Renal pelvis (tissue), 4 donors: ENCODE data around the gene LZTS2. TPM values are rescaled to one million over a fixed set of nuclear protein-coding genes. Genes with fewer than 3 reads are reported as not detected.

Experiments
- DNase-seq: peaks from one replicate; pipeline ENCODE4 v3.0.0-alpha.2; 2013
- polyA plus RNA-seq, 3 donors: library from polyadenylated mRNA; unstranded; fragments of 120-200 nt; gene quantifications; one replicate each; pipeline ENCODE4 v1.2.1, GENCODE V29; 2013; ENCODE audit not compliant: insufficient read length in 3 of 3

The LZTS2 gene
- polyA plus RNA-seq, 3 donors, result 70.0 to 80.1 (median 76.2) TPM

DNA sequence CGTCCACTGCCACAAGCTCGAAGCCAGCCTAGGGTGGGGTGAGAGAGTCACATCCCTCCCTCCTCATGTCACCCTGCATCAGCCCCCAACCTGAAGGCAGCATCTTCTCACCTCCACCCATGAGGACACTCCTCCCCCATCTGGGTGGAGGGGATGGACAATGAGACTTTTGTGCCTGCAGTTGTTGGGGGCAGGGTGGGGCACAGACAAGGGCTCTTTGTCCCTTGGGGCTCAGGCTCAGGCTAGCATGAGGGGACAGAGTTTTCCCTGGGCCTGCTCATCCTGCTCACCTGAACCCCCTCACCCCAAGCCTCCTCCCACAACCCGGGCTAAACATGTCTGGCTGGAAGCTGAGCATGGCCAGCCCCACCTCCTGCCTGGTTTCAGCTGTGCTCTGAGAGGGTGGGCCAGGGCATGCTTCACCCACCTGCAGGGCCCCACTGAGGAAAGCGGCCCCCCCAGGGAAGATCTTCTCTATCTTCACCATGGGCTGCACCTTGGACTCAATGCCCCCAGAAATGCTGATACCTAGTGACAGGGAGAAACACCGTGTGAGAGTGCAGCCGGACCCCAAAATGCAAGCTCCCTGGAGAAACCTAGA, 9.3 kb downstream of the LZTS2 start:
- no peak for DNase-seq

DNA sequence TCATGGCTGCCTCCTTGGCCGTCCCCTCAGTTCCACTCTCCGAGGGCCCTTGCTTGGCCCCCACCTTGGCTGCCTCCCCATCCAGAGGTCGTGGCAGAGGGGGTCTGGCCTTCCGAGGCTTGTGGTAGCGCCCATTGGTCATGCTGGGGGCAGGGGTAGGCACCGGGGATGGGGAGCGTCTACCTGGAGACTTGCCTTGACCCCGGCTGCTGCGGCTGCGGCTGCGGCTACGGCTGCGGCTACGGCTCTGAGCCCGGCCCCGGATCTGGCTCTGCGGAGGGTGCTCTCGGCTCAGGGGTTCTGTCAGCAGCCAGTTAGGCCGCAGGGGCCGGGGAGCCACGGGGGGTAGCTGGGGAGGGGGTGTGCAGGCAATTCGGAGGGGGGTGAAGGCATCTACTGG, 10.7 kb downstream of the LZTS2 start:
- no peak for DNase-seq

DNA sequence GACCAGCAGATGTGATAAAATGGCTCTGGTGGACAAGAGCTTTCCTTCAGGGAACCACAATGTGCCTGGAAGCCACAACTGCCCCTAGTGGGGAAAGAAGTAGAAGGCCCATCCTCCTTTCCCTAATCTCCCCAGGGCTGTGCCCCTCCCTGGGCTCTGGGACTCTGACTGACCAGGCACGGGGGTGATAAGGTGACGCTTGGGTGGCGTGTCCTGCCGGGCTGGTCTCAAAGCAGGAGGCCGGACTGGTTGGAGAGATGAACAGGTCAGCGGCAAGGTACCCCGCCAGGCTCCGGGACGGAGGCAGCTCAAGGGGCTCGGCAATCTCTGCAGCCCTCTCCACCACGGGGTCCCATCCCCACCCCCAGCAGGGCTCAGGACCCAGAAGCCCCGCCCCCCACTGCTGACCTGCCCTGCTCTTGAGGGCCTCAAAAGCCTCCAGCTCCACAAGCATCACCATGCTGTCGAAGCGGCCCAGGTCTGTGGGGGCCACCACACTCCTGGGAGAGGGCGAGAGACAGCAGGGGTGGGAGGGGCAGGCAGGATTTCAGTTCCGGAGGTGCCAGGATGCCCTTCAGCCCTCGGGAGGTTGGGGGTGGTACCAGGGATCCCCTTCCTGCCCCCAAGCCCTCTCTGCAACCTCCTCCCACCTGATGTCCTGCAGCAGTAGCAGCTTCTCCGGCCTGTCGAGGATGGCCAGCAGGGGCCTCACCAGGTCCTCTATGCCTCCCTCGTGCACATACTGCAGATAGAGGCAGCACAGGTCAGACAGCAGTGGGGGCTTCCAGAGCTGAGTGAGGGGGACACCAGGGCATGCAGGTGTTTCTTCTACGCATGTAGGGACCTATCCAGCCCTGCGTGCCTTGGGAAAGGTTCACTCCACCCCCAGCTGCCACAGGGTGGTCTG, 12.2 kb downstream of the LZTS2 start:
- no peak for DNase-seq

DNA sequence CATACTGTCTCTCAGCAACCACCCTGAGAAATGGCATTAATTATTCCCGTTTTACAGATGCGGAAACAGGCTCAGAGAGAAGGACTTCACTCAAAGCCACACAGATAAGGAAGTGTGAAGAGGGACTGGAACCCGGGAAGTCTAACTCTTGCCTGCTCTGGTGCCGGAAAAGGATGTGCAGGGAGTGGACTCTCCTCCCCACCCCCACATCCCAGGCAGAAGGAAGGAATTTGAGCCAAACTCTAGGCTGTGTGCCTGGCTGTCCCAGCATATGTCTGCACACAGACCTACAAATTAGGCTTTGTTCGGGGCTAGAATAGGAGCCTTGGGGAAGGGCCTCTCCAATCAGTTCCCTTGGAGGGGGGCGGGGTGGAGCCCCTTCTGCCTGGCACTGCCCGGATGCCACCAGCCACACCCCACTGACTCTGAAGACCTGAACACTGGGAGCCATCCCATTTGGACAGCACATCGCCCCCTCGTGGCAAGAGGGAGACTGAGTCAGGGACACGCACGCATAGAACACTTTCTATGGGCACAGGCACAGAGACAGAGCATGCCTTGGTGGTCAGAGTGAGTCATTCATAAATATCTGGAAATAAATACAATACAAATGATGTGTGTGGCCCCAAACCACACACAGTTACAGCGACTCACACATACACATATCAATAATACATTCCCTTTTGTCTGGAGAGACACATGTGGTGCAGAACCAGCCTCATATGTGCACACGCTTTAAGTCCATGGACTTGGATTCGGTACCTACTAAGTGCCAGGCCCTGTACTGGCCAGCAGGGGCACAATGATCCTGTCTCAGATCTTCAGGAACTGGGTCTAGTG, 13.1 kb downstream of the LZTS2 start:
- DNase-seq, result peak; percentile 91

DNA sequence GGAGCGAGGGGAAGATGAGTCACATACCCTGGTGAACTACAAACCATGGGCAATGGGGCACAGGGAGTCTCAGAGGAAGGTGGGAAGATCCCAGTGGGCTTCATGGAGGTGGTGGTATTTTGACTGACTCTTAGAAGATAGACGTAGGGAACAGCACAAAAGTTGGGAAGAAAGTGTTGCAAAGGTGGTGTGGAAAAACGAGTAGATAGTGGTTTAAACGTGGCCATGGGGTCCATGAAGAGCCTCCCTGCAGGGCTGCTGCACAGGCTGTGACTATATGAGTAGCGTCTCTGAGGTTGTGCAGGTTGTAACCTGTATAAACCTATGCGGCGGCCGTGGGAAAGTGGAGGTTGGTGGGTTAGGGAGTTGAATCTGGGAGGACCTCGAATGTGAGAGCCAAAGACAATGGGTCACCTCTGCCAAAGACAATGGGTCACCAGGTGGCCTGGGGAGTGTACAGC, 13.8 kb downstream of the LZTS2 start:
- DNase-seq, result no peak

DNA sequence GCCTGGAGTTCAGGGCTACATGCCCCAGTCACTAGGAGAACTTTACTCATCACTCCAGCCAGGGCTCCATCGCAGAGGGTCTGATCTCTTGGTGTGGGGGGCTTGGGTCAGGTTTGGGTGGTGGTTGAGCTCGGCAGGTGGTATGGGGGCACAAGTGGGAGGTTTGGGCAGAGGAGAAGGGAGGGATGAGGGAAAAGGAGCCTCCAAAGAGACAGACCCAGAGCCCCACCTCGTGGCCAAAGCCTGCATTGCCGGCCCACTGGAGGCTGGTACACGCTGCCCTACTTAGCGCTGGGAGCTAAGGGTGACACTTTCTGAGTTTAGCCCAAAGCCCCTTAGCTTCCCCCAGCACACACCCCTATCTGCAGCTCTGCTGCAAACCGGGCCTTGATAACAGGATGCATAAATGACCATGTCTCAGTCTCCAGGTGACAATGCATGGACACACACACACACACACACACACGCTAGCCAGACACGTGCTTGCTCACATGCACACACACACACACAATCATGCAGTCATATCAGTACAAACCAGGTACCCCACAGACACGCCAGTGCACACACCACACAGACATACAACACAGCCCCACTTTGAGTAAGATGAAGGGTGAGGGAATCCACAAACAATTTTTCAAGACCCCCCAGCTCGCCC, 14.7 kb downstream of the LZTS2 start:
- DNase-seq, result no peak

DNA sequence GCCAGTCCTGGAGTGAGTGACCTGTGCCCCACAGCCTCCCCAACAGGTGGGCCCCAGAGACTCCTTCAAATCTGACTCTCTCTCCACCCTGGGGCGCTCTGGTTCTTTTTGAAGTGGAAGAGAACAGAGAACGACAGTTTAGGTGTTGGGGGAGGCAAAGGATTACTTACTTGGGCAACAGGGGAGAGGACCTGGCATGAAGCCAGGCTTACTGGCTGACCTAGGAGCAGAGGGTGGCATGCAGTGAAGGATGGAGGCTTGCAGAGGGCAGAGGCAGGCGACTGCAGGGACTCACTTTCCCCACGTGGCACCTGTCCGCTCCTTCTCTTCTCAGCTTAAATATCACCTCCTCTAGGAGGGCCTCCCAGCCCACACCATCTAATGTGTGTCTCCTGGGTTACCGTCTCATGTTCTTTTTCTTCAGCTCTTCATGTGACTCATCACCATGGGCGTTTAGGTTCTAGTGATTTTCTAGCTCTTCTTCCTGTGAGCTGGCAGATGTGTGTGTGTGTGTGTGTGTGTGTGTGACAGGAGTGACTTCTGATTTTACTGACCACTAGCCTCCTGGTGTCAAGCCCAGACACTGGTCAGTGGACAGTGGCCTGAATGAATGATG, 15.5 kb downstream of the LZTS2 start:
- no peak for DNase-seq

DNA sequence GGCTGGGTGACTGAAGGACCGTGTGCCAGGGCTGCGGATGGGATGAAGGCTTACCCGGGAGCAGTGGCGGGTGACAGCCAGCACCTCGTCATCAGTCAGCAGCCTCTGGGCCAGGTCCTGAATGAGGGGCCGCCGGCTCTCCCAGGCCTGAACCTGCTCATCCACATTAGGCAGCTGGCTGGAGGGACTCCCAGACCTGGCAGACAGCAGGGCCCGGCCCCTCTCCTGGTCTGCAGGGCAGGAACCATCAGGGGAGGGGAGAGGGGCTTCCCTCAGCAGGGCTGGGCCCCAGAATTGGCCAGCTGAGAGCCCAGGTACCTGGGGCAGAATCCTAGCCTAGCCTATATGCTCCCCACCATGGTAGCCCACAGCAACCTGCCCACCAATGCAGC, 16.0 kb downstream of the LZTS2 start:
- no peak for DNase-seq

DNA sequence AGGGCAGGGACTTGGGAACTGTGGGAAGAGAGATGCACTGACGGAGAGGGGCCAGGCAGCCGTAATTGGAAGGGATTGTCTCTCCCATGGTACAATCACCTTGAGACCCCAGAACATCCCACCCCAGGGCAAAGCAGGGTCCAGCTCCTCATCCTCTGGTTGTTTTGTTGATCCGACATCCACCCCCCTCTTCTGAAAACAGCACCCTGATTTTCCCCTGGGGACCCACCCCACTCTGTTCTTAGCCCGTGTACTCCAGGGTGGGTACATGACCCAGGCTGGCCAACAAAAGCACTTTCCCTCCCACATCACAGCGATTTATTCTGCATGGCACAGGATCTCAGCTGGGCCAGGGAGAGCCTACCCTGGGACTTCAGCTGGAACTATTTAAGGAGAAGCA, 17.2 kb downstream of the LZTS2 start:
- DNase-seq, result no peak

DNA sequence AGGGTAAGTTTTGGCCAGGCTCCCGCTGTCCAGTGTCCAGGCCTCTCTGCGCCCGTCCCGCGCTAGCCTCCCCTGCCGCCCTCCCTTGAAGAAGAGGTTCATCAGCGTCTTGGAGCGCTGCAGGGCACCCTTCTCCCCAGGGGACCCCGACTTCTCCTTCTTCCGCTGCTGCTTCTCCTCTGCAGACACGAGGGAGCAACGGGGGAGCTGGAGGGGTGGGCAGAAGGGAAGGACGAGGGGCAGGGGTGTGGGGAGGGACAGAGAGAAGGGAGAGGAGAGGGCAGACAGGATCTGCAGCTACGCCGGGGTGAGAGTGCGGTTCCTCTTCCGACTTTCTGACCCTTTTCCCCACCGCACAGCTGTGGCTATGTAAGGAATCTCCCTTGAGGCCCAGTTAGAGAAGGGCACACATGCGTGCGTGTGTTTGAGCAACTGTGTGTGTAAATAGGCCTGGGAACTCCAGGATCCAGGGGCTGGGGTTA, 18.6 kb downstream of the LZTS2 start:
- no peak for DNase-seq

DNA sequence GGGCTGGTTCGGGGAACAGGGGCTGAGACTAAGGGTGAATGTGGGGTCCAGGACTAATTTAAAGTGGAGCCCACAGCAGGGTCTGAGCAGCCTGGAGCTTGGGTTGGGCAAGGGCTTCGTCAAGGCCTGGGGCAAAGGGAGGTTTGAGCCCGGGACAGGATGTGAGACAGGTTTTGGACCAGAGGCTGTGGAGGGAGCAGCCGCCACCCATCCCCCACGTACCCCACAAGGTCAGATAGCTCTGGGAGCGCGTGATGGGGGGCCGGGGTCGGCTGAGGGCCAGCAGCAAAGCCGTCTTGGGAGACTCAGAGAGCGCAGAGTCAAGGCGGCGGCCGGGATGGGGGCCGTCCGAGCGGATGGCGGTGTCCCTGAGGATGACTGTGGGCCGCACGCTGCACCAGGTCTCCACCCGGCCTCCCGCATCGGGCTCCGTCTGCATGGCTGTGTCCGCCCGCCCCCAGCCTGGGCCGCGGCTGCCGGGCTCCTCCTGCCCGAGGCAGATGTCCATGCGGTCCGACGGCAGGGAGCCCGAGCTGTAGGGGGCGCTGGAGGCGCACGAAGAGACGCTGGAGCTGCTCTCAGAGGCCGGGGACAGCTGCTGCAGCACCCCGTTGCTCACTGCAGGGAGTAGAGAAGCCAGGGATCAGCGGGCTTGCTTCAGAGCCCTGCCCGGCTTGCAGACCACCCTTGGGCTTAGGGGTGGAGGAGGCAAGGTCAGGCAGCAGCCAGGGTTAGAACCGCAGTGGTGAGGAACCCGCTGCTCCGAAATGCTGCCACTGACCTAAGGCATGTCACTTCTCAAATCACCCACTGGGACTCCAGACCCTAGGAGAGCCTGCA, 19.2 kb downstream of the LZTS2 start:
- DNase-seq, result no peak

DNA sequence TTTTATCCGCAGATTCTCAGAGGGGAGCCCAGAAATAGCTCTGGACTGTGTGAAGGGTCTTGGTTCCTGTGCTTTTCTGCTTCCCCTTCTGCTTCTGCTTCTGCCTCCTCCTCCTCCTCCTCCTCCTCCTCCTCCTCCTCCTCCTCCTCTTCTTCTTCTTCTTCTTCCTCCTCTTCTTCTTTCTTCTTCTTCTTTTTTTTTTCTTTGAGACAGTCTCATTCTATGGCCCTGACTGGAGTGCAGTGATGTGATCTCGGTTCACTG, 19.8 kb downstream of the LZTS2 start:
- no peak for DNase-seq

DNA sequence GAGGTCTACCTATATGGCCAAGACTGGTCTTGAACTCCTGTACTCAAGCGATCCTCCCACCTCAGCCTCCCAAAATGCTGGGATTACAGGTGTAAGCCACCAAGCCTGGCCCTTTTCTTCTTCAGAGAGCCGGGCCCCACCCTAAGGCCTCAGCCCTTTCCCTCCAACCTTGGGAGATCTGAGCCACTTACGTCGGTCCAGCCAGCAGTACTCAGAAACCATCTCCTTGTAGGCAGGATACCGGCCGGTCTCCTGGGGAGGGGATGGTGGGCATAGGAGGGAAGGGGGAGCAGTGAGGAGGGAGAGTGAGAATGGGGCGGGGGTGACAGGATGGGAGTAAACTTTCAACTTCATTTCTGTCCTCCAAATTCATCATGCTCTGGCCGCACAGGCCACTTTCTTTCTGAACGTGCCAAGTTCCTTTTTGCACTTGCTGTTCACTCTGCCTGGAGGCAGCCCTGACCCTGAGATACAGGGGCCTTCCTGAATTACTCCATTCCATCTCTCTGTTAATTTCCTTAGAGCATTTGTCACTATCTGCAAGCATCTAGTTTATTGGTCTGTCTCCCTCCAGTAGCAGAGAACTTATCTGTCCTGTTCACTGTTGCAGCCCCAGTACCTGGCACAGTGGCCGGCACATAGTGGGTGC, 20.9 kb downstream of the LZTS2 start:
- no peak for DNase-seq

DNA sequence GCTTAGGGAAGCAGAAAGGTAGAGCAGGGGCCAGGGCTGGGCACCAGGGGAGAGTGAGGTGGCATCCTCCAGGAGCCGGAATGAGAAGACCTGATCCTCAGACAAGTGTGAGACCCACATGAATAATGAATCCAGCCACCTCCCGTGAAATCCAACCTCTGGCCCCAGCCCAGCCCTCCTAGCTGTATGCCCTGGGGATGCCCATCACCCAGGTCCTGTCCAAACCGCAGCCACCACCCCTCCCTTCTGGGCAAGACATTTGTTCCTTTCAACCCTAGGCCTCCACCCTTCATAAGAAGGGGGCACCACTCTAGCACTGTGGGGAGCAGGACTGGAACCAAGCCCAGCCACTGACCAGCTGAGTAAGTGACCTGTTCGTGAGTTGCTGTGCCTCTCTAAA, 21.6 kb downstream of the LZTS2 start:
- no peak for DNase-seq

DNA sequence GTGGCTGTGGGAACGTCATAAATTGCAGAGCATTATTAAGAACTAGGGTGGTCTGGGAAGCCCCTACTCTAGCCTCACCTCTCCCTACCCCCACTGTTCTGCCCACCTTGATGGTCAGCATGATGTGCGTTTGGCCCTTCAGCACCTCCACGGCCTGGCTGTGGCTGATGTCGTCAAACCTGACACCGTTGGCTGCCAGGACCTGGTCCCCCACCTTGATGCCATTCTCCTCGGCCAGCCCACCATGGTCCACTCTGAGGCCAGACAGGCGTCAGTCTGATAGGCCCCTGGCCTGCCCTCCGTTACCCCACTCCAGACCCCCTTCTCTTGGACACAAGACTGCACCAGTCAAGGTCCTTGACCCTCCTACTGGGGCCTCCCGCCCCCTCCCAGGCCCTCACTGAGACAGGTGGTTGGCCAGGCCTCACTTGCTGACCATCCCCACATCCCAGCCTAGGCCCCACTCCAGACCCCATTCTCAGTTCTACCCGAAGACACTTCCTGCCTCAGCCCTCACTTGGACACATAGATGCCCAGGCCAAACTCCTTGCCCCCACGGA, 22.2 kb downstream of the LZTS2 start:
- no peak for DNase-seq

DNA sequence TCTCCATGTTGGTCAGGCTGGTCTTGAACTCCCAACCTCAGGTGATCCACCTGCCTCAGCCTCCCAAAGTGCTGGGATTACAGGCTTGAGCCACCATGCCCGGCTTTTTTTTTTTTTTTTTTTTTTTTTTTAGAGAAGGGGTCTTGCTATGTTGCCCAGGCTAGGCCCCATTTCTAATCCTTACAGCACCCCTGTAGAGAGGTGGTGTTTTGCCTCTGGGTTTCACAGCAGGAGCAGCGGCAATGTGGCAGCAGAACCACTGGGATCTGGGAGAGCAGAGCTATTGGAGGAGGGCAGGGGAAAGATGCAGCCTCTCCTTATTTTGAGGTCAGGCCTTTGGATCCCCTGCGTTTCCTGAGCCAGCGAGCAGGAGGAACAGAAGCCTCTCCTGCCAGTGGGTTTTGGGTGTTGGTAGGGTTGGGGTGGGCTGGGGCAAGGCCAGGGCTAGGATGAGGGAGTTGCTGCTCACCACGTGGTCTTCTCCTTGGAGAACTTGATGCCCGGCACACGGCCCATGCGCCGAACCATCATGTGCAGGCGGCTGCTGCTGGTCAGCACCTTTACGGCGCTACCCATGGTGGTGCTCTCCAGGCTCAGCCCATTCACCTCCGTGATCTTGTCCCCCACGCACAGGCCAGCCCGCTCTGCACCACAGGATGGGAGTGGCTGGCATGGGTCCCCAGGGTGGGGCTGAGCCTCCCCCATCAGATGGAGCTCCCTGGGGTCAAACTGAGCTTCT, 23.5 kb downstream of the LZTS2 start:
- no peak for DNase-seq

DNA sequence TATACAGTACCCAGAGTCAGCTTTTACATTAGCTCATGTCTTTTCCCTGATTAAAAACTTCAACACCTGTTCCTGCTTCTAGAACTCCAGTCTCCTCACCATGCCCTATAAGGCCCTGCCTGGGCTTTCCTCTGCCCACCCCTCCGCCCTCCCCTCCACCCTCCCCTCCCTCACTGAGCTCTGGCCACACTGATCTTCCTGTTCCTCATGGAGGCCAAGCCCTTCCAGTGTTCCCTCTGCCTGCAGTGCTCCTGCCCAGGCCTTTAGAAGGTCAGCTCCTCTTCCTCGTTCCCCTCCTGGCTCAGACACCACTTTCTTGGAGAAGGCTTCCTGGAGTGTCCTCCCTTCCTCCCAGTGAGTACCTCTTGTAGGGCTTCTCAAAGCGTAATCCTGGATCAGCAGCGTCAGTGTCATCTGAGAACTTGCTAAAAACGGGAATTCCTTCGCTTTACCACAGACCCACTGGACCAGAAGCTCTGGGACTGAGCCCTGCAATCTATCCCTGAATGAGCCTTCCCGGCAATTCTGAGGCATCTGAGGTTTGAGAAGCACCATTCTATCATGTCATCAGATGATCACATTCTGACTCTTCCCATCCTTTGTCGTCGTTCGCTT, 27.6 kb downstream of the LZTS2 start:
- DNase-seq, result no peak

DNA sequence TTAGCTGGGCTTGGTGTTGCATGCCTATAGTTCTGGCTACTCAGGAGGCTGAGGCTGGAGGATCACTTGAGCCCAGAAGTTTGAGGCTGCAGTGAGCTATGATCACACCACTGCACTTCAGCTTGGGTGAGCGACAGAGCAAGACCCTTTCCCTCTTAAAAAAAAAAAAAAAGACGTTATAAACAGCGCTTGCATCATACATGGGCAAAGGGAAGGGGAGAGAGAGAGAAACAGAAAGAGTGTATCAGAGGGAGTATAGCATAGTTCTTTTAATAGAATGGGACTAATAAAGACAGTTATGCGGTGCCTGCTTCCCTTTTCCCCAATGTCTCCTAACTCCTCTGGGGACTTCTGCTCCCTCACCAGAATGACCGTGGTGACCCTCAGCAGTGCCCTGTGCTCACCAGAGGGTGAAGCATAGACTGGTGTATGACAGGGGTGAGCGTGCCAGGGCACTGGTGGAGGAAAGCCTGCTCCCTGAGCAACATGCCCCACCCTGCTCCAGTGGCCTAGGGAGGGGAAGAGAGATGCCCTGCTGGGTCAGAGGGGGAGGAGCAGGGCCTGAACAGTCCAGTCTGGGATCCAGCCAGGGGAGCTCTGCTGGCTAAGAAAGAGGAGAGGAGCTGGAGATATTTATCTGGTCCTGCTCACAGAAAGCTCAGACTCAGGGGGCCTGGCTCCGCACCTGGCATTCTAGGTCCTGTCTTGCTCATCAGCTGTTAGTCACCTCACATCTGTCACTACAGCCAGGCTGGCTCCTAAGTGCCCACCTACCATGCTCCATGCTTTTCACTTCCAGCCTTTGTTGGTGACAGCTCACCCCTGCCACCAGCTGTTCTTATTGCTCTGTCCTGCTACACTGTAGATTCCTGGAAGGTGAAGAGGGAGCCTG, 29.1 kb downstream of the LZTS2 start:
- DNase-seq, result no peak
